Smooth muscle cell (in vitro differentiated cells): ENCODE data around the gene SPG7. TPM values are rescaled to one million over a fixed set of nuclear protein-coding genes. Genes with fewer than 3 reads are reported as not detected.

Experiments
- DNase-seq: peaks from one replicate; lab custom pipeline; 2025; ENCODE audit not compliant: unreplicated experiment; lab: John Stamatoyannopoulos, UW
- H2AFZ ChIP-seq: fragments of 200-600 bp; sonication (generic); 2 replicates; pipeline ENCODE4 v1.6.0; 2016; ENCODE audit warnings: antibody characterized with exemption, low read depth, mild to moderate bottlenecking
- H3F3A ChIP-seq: fragments of 200-600 bp; sonication (generic); 2 replicates; pipeline ENCODE4 v1.6.0; 2017; ENCODE audit warnings: antibody characterized with exemption, low read depth
- H3K27ac ChIP-seq: fragments of 200-600 bp; sonication (generic); 2 replicates; pipeline ENCODE4 v1.5.1; 2016; ENCODE audit warnings: low read depth, mild to moderate bottlenecking
- H3K27me3 ChIP-seq: fragments of 200-600 bp; sonication (generic); 2 replicates; pipeline ENCODE4 v1.6.1; 2016; ENCODE audit warnings: low read depth, mild to moderate bottlenecking
- H3K36me3 ChIP-seq: fragments of 200-600 bp; sonication (generic); 2 replicates; pipeline ENCODE4 v1.5.1; 2016; ENCODE audit warnings: low read depth
- H3K4me1 ChIP-seq: fragments of 200-600 bp; sonication (generic); 2 replicates; pipeline ENCODE4 v1.5.1; 2016; ENCODE audit warnings: low read depth
- H3K4me2 ChIP-seq: fragments of 200-600 bp; sonication (generic); 2 replicates; pipeline ENCODE4 v1.6.0; 2016; ENCODE audit warnings: mild to moderate bottlenecking
- H3K4me3 ChIP-seq: fragments of 200-600 bp; sonication (generic); 2 replicates; pipeline ENCODE4 v1.5.1; 2016; ENCODE audit warnings: mild to moderate bottlenecking
- H3K79me2 ChIP-seq: fragments of 200-600 bp; sonication (generic); 2 replicates; pipeline ENCODE4 v1.6.0; 2016; ENCODE audit warnings: low read depth, mild to moderate bottlenecking
- H3K9ac ChIP-seq: fragments of 200-600 bp; sonication (generic); 2 replicates; pipeline ENCODE4 v1.6.0; 2016; ENCODE audit warnings: low read depth
- H3K9me3 ChIP-seq: fragments of 200-600 bp; sonication (generic); replicated peaks from 2 replicates; pipeline ENCODE4 v1.5.1; 2016; ENCODE audit warnings: low read depth
- H4K20me1 ChIP-seq: fragments of 200-600 bp; sonication (generic); 2 replicates; pipeline ENCODE4 v1.6.0; 2016; ENCODE audit warnings: low read depth
- whole genome bisulfite sequencing: methylation state at CpG from one replicate; pipeline ENCODE4 v1.1.7; 2016; ENCODE audit warnings: low lambda C conversion rate; 5-methylcytosine and 5-hydroxymethylcytosine counted together
- polyA plus RNA-seq: library from polyadenylated mRNA; unstranded; fragments of >200 nt; fragmentation: Nextera tagmentation; extraction: Ambion mirVana; gene quantifications from 2 replicates; pipeline ENCODE4 v1.2.1, GENCODE V29; 2016
- total RNA-seq: library from RNA; depleted of rRNA; stranded (reverse); fragments of >200 nt; gene quantifications from 2 replicates; pipeline ENCODE4 v1.2.3, GENCODE V29; 2014
- TF ChIP-seq, protein P1 (sequence below): fragments of 200-600 bp; sonication (generic); IDR thresholded peaks from 2 replicates; pipeline ENCODE4 v1.5.1; 2017; ENCODE audit warnings: borderline replicate concordance, mild to moderate bottlenecking, antibody characterized with exemption; ENCODE audit not compliant: insufficient read depth, poor library complexity, severe bottlenecking

Gene SPG7
- total and polyA plus RNA-seq, 2 experiments from 2014 or later, result 49.3 to 61.4 TPM

DNA sequence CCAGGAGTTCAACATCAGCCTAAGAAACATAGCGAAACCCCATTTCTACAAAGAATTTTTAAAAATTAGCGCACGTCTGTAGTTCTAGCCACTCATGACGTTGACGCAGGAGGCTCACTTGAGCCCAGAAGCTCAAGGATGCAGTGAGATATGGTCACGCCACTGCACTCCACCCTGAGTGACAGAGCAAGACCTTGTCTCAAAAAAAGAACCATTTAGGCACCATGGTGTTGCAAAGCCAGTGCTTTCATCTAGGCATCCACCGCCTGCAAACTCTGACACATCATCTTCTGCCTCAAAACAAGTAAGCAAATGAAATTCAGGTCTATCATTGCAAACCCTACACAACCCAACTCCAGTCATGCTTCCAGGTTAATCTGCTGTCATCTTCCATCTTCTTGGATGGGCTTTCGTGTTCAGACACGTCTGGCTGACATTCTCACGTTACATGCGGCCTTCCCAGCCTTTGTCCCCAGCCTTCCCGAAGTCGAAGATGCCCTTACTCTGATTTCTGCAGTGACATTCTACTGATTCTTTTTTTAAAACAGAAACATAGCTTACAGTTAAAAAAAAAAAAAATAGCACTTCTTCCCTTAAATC lies 26.7 kb upstream of the SPG7 start:
- H3K9ac ChIP-seq, result no peak overlapping the region
- H3K36me3 ChIP-seq, result no peaks in the 10 kb centered on the region
- peaks cover 100% of the 10 kb centered on the region for H4K20me1 ChIP-seq
- no peaks in the 10 kb centered on the region for H3K27me3 ChIP-seq
- WGBS, result 83% methylated on average over 13 of the region's 13 CpGs
- H3K27ac ChIP-seq, result peak overlapping the region; percentile 52
- H2AFZ ChIP-seq, result no peak overlapping the region
- no peak for DNase-seq
- peaks cover 31% of the 10 kb centered on the region for H3F3A ChIP-seq
- peak overlapping the region; percentile 20 for H3K4me2 ChIP-seq
- H3K4me3 ChIP-seq, result no peak overlapping the region
- H3K9me3 ChIP-seq, result no peaks in the 10 kb centered on the region
- peaks cover 42% of the 10 kb centered on the region for H3K4me1 ChIP-seq
- TF ChIP-seq, protein P1, sequence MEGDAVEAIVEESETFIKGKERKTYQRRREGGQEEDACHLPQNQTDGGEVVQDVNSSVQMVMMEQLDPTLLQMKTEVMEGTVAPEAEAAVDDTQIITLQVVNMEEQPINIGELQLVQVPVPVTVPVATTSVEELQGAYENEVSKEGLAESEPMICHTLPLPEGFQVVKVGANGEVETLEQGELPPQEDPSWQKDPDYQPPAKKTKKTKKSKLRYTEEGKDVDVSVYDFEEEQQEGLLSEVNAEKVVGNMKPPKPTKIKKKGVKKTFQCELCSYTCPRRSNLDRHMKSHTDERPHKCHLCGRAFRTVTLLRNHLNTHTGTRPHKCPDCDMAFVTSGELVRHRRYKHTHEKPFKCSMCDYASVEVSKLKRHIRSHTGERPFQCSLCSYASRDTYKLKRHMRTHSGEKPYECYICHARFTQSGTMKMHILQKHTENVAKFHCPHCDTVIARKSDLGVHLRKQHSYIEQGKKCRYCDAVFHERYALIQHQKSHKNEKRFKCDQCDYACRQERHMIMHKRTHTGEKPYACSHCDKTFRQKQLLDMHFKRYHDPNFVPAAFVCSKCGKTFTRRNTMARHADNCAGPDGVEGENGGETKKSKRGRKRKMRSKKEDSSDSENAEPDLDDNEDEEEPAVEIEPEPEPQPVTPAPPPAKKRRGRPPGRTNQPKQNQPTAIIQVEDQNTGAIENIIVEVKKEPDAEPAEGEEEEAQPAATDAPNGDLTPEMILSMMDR, result no peak
- peaks cover 100% of the 10 kb centered on the region for H3K79me2 ChIP-seq

GRCh38 chr16:89482150-89482816 lies 25.9 kb upstream of the SPG7 start:
- Histone ChIP-seq H3F3A (peaks cover 34% of the 10 kb centered on the region), H3K79me2 (peaks cover 100% of the 10 kb centered on the region), H3K27me3 (no peaks in the 10 kb centered on the region), H3K4me2 (peak overlapping the region; percentile 23), H3K9me3 (no peaks in the 10 kb centered on the region), H4K20me1 (peaks cover 100% of the 10 kb centered on the region), H3K27ac (peak overlapping the region; percentile 82), H3K36me3 (no peaks in the 10 kb centered on the region), H2AFZ (no peak overlapping the region), H3K9ac (no peak overlapping the region), H3K4me3 (no peak overlapping the region), H3K4me1 (peaks cover 43% of the 10 kb centered on the region)
- TF ChIP-seq, protein P1, result no peak
- DNase-seq, result no peak
- 73% methylated on average over 14 of the region's 14 CpGs for WGBS

- no peak for DNase-seq
- Histone ChIP-seq H2AFZ (no peak overlapping the region), H3K27ac (peak overlapping the region; percentile 82), H3K4me1 (peaks cover 45% of the 10 kb centered on the region), H3K36me3 (no peaks in the 10 kb centered on the region), H3F3A (peaks cover 32% of the 10 kb centered on the region), H3K4me2 (peak overlapping the region; percentile 72), H3K4me3 (no peak overlapping the region), H3K27me3 (no peaks in the 10 kb centered on the region), H4K20me1 (peaks cover 100% of the 10 kb centered on the region), H3K79me2 (peaks cover 100% of the 10 kb centered on the region), H3K9me3 (no peaks in the 10 kb centered on the region), H3K9ac (no peak overlapping the region)
- TF ChIP-seq, protein P1, result no peak
- WGBS, result 67% methylated on average over 5 of the region's 5 CpGs
Observed at GRCh38 chr16:89482817-89483205, 25.4 kb upstream of the SPG7 start.

- Histone ChIP-seq H3K27me3 (no peaks in the 10 kb centered on the region), H4K20me1 (peaks cover 100% of the 10 kb centered on the region), H3K4me1 (peaks cover 50% of the 10 kb centered on the region), H3K36me3 (no peaks in the 10 kb centered on the region), H3K79me2 (peaks cover 100% of the 10 kb centered on the region), H3K9ac (no peak overlapping the region), H3K27ac (peak overlapping the region; percentile 82), H3K4me2 (peak overlapping the region; percentile 72), H3K4me3 (no peak overlapping the region), H3F3A (peaks cover 32% of the 10 kb centered on the region), H3K9me3 (no peaks in the 10 kb centered on the region), H2AFZ (no peak overlapping the region)
- 49% methylated on average over 5 of the region's 5 CpGs for WGBS
- TF ChIP-seq, protein P1, result no peak
- DNase-seq, result no peak
Observed at GRCh38 chr16:89484041-89484501, 24.1 kb upstream of the SPG7 start.
